C4-2B (cell line): ENCODE data around the gene DHPS.
"Not testable (repeated sequence)": the region's sequence is repeated elsewhere in the genome, so short reads cannot be mapped to it uniquely, and the experiment has no call there.

Source experiments
- H3K27ac ChIP-seq: fragments of 450-650 bp; 2 replicates; pipeline ENCODE4 v1.5.1; 2017
- CTCF ChIP-seq: fragments of 450-650 bp; conservative IDR thresholded peaks from 2 replicates; pipeline ENCODE4 v1.5.1; 2017; ENCODE audit warnings: mild to moderate bottlenecking
- ZFX ChIP-seq: fragments of 450-650 bp; IDR thresholded peaks from 2 replicates; pipeline ENCODE4 v1.6.1; 2017

Gene DHPS

DNA sequence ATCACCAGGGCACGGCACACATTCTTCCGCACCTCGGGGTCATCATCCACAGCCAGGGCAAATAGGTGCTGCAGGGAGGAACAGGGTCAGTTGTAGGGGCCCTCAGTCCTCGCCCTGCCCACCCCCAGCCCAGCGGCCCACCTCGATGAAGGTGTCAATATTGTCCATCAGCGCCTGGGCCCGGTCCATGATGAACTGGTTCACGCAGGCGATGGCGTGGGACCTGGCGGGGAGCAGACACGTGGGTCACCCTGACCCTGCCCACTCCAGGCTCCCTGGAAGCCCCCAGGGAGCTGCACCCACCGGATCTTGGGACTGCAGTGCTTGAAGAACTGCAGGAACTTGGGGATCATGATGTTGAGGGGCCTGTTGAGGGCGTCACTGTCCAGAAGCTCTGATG, 33.4 kb upstream of the DHPS start:
- H3K27ac ChIP-seq: no peak overlapping the region
- TF ChIP-seq CTCF: no peak
- TF ChIP-seq ZFX: no peak

DNA sequence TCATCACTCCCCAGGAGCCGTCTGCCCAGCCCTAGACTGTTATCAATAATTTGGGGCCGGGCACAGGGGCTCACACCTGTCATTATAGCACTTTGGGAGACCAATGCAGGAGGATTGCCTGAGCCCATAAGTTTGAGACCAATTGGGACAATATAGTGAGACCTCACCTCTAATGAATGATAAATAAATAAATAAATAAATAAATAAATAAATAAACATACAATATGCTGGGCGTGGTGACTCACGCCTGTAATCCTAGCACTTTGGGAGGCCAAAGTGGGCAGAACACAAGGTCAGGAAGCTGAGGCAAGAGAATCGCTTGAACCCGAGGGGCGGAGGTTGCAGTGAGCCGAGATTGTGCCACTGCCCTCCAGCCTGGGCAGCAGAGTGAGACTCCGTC, 31.6 kb upstream of the DHPS start:
- H3K27ac ChIP-seq: not testable (repeated sequence)

DNA sequence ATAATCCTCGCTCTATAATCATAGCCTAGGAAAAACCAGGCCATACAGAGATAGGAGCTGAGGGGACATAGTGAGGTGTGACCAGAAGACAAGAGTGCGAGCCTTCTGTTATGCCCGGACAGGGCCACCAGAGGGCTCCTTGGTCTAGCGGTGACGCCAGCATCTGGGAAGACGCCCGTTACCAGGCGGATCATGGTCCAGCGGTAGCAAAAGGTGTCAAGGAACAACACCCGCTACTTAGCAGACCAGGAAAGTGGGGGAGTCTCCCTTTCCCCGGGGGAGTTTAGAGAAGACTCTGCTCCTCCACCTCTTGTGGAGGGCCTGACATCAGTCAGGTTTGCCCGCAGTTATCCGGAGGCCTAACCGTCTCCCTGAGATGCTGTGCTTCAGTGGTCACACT, 30.4 kb upstream of the DHPS start:
- H3K27ac ChIP-seq: not testable (repeated sequence)

- no peak for TF ChIP-seq ZFX
- TF ChIP-seq CTCF: no peak
- no peak overlapping the region for H3K27ac ChIP-seq
Measured at GRCh38 chr19:12711187-12711586, 29.5 kb upstream of the DHPS start.

- no peak overlapping the region for H3K27ac ChIP-seq
- TF ChIP-seq ZFX: no peak
- TF ChIP-seq CTCF: no peak
Measured at GRCh38 chr19:12708641-12709040, 27.0 kb upstream of the DHPS start.

DNA sequence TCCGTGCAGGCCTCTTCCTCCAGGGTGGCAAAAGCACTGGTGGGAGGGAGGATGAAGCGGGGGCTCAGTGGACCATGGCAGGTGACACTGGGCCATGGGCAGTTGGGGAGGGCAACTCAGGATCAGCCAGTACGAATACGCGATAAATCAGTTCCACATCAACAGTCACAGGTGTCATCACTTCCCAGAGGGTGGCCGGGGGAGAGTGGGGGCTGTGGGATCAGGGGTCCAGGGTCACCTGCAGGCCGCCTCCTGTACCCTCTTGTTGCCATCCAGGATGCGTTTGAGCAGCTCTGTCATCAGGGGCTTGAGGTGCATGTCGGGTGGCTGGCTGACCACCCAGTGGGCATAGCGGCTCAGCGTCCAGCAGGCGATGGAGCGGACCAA, 24.6 kb upstream of the DHPS start:
- no peak for TF ChIP-seq CTCF
- no peak for TF ChIP-seq ZFX

DNA sequence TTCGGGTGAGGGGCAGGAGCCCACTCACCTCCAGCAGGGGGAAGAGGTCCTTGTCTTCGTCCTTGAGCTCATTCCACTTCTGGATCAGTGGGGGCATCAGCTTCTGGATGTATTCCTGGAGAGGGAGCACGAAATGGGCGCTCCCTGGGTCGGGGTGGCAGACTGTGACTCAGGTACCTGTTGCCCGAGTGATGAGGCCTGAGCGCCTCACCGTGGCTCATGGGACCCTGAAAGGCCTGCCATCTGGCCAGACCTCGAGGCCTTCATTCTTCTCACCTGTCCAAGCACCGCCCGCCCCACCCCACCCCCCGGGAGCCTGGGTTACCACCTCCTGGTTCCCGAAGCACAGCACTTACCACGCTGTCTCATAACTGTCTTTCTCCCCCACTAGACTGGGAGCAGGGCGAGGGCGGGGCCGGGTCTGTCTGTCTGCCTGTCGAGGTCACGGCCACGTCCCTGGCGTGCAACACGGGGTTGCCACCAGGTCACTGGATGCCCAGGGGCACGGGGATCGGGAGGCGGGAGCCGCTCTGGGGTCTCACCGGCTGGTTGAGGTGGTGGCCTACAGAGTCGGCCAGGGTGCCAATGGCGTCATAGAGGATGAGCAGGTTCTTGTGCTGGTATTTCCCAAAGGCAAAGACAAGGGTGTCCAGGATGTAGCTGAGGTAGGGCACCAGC, 24.1 kb upstream of the DHPS start:
- TF ChIP-seq ZFX (no peak), CTCF (no peak)
- no peak overlapping the region for H3K27ac ChIP-seq

More for the DNA sequence above, 24.6 kb upstream of the DHPS start:
- H3K27ac ChIP-seq: no peak overlapping the region

- TF ChIP-seq ZFX (no peak), CTCF (no peak)
- no peak overlapping the region for H3K27ac ChIP-seq
Measured at GRCh38 chr19:12705169-12705568, 23.5 kb upstream of the DHPS start.

- H3K27ac ChIP-seq: no peak overlapping the region
- TF ChIP-seq CTCF (no peak), ZFX (no peak)
Measured at GRCh38 chr19:12703046-12703445, 21.4 kb upstream of the DHPS start.
